GM12892 (cell line): ENCODE results near the gene METTL22.

Source experiments
- POLR2A ChIP-seq: IDR thresholded peaks from 2 replicates; pipeline ENCODE4 v1.6.1; 2011; ENCODE audit warnings: low read depth, low read length, control low read depth
- POLR2AphosphoS5 ChIP-seq: IDR thresholded peaks from 2 replicates; pipeline ENCODE4 v1.6.1; 2011; ENCODE audit warnings: low read depth, low read length, control low read depth
- TAF1 ChIP-seq: IDR thresholded peaks from 2 replicates; pipeline ENCODE4 v1.6.1; 2011; ENCODE audit warnings: low read depth, mild to moderate bottlenecking, control low read depth, low read length, borderline replicate concordance

DNA sequence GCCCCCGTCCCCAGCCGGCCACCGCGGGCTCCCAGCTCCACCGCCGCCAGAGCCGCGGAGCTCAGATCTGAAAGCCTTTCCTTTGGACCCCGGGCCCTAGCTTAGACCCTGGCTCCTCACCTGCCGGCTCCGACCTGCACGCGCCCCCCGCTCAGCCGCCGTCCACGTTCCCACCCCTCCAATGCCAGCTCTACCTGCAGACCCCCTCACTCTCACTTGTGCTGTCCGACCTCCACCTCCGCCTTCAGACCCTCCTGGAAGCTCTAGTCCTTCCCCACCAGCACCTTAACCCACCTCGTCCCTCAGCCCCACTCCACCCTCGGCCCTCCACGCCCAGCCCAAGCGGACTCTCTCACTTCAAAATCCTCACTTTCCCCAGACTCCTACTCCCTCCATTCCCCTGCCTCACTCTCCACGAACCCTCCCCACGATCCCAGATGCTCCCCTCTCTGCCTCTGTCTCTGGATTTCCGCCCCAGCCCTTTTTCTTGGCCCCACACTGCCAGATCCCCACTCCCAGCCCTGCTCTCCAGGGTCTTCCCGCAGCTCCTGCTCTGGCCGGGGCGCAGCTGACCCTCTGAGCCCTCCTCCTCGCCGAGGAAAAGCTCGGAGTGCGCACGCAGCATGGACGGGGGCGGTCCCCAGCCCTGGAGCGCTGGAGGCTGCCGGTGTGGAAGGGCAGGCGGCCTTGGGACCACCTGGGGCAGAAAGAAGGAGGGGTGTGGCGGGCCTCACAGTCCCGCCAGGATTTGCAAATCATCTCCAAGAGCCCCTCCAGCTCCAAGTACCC is 31.4 kb upstream of the METTL22 start, which contains the start of gene TMEM114:
- no peak for TF ChIP-seq POLR2A
- no peak for TF ChIP-seq POLR2AphosphoS5
- TF ChIP-seq TAF1 = no peak
